GM18519 (cell line): ENCODE results near the gene CAMK1D.

Experiments
- ATAC-seq: cut with Tn5 transposase; IDR thresholded peaks from one replicate; pipeline ENCODE4 v1.9.1; 2021; ENCODE audit warnings: mild to moderate bottlenecking, moderate library complexity; ENCODE audit not compliant: unreplicated experiment, low FRiP score

CAMK1D gene

GRCh38 chr10:12667052-12667451 lies 317.7 kb downstream of the CAMK1D start:
- ATAC-seq = no peak

- no peak for ATAC-seq
These were observed 319.3 kb downstream of the CAMK1D start for GRCh38 chr10:12668634-12669033.

- ATAC-seq = no peak
These were observed 320.7 kb downstream of the CAMK1D start for GRCh38 chr10:12670004-12670403.

GRCh38 chr10:12675186-12675585 lies 325.8 kb downstream of the CAMK1D start:
- ATAC-seq = no peak

- no peak for ATAC-seq
These were observed 330.3 kb downstream of the CAMK1D start for GRCh38 chr10:12679636-12680035.

GRCh38 chr10:12681252-12681651 lies 331.9 kb downstream of the CAMK1D start:
- ATAC-seq = no peak

- no peak for ATAC-seq
These were observed 335.4 kb downstream of the CAMK1D start for GRCh38 chr10:12684784-12685183.

- ATAC-seq = no peak
These were observed 336.1 kb downstream of the CAMK1D start for GRCh38 chr10:12685261-12686058.

- ATAC-seq = no peak
These were observed 338.6 kb downstream of the CAMK1D start for GRCh38 chr10:12687996-12688395.

GRCh38 chr10:12689893-12690292 lies 340.5 kb downstream of the CAMK1D start:
- no peak for ATAC-seq

GRCh38 chr10:12690525-12691126 lies 341.3 kb downstream of the CAMK1D start:
- no peak for ATAC-seq

- no peak for ATAC-seq
These were observed 342.2 kb downstream of the CAMK1D start for GRCh38 chr10:12691596-12691995.

- no peak for ATAC-seq
These were observed 348.4 kb downstream of the CAMK1D start for GRCh38 chr10:12697764-12698163.

GRCh38 chr10:12699258-12699700 lies 349.9 kb downstream of the CAMK1D start:
- no peak for ATAC-seq

GRCh38 chr10:12699781-12700556 lies 350.6 kb downstream of the CAMK1D start:
- no peak for ATAC-seq

GRCh38 chr10:12700557-12700874 lies 351.2 kb downstream of the CAMK1D start:
- ATAC-seq = no peak

GRCh38 chr10:12701696-12702095 lies 352.3 kb downstream of the CAMK1D start:
- no peak for ATAC-seq

- no peak for ATAC-seq
These were observed 352.9 kb downstream of the CAMK1D start for GRCh38 chr10:12702215-12702770.

- no peak for ATAC-seq
These were observed 353.8 kb downstream of the CAMK1D start for GRCh38 chr10:12703126-12703525.

GRCh38 chr10:12703813-12704212 lies 354.5 kb downstream of the CAMK1D start:
- no peak for ATAC-seq

GRCh38 chr10:12704488-12704887 lies 355.1 kb downstream of the CAMK1D start:
- no peak for ATAC-seq
